AG04450 (cell line): ENCODE data around the gene PLEKHH2. TPM values are rescaled to one million over a fixed set of nuclear protein-coding genes. Genes with fewer than 3 reads are reported as not detected.

Experiments used
- CTCF ChIA-PET: fragments of 300-600, 350-600 bp; formaldehyde crosslinking; extraction: SDS; loops from one replicate; lab custom pipeline; 2022; ENCODE audit warnings: antibody characterized with exemption, inconsistent platforms; lab: Charles Lee
- POLR2A ChIA-PET: fragments of 350-600 bp; formaldehyde crosslinking; extraction: SDS; loops from one replicate; lab custom pipeline; 2021; ENCODE audit warnings: antibody characterized with exemption, inconsistent platforms; lab: Yijun Ruan, JAX
- DNase-seq: peaks from one replicate; pipeline ENCODE4 v3.0.0-alpha.2; 2011; ENCODE audit warnings: low read depth, low spot score
- H3K27ac ChIP-seq: one replicate; pipeline ENCODE4 v1.5.1; 2012; ENCODE audit warnings: low read depth, low read length, control low read depth
- H3K27me3 ChIP-seq: one replicate; pipeline ENCODE4 v1.6.0; 2012; ENCODE audit warnings: low read length; ENCODE audit not compliant: control insufficient read depth, insufficient read depth
- H3K4me3 ChIP-seq: 2 replicates; pipeline ENCODE4 v1.5.1; 2011; ENCODE audit warnings: mild to moderate bottlenecking, low read depth, low read length, control low read depth
- H3K9me3 ChIP-seq: 2 replicates; pipeline ENCODE4 v1.5.1; 2012; ENCODE audit warnings: low read length; ENCODE audit not compliant: control insufficient read depth, insufficient read depth
- CTCF ChIP-seq: IDR thresholded peaks from 2 replicates; pipeline ENCODE4 v1.5.1; 2011; ENCODE audit warnings: low read depth, low read length, control low read depth, inconsistent platforms
- polyA plus RNA-seq: library from polyadenylated mRNA; depleted of rRNA; stranded (reverse); fragments of >200 nt; gene quantifications from 2 replicates; pipeline ENCODE4 v1.2.3, GENCODE V29; 2011

PLEKHH2 gene
- polyA plus RNA-seq, 1 experiment, result 6.0 TPM

GRCh38 chr2:43616967-43617680 lies 19.9 kb upstream of the PLEKHH2 start:
- no peak overlapping the region for H3K27ac ChIP-seq
- peaks cover 4% of the 10 kb centered on the region for H3K27me3 ChIP-seq
- ChIA-PET CTCF (interaction anchor here (0.6 kb wide), 1 partner anchor 323 kb away, joined by 3 read pairs; no protein-coding TSS in a partner anchor), POLR2A (interaction anchor here (0.7 kb wide), 1 partner anchor 20 kb away, joined by 7 read pairs; the partner anchor contains the start of gene PLEKHH2)
- no peak for TF ChIP-seq CTCF
- H3K4me3 ChIP-seq, result no peak overlapping the region
- DNase-seq, result no peak
- H3K9me3 ChIP-seq, result no peaks in the 10 kb centered on the region

- Histone ChIP-seq H3K4me3 (no peak overlapping the region), H3K27me3 (peaks cover 19% of the 10 kb centered on the region), H3K27ac (no peak overlapping the region), H3K9me3 (no peaks in the 10 kb centered on the region)
- CTCF ChIA-PET, result no interaction called here
- POLR2A ChIA-PET, result no interaction called here
- no peak for TF ChIP-seq CTCF
- no peak for DNase-seq
Measured at GRCh38 chr2:43619511-43619910, 17.5 kb upstream of the PLEKHH2 start.

- DNase-seq, result no peak
- CTCF ChIA-PET, result interaction anchor here (1.0 kb wide), 1 partner anchor 10 kb away, joined by 3 read pairs; no protein-coding TSS in a partner anchor
- POLR2A ChIA-PET, result no interaction called here
- Histone ChIP-seq H3K9me3 (no peaks in the 10 kb centered on the region), H3K27ac (no peak overlapping the region), H3K27me3 (peaks cover 15% of the 10 kb centered on the region), H3K4me3 (no peak overlapping the region)
- TF ChIP-seq CTCF, result no peak
Measured at GRCh38 chr2:43622931-43623451, 14.1 kb upstream of the PLEKHH2 start.

- no peak for DNase-seq
- H3K9me3 ChIP-seq, result no peaks in the 10 kb centered on the region
- no peak overlapping the region for H3K27ac ChIP-seq
- POLR2A ChIA-PET, result no interaction called here
- peaks cover 2% of the 10 kb centered on the region for H3K27me3 ChIP-seq
- no peak for TF ChIP-seq CTCF
- CTCF ChIA-PET, result no interaction called here
- no peak overlapping the region for H3K4me3 ChIP-seq
Measured at GRCh38 chr2:43631618-43632317, 5.3 kb upstream of the PLEKHH2 start.
